Right lobe of liver (tissue), 4 donors: Measurements from ENCODE around the gene HCAR1.

Experiments
- CTCF ChIP-seq, 4 donors: fragments of 200-600 bp in 3 of 4; fragments of 450-650 bp in 1 of 4; IDR thresholded peaks; one replicate each; pipeline versions ENCODE4 v1.5.1 to v1.8.0; 2016 to 2022; ENCODE audit warnings: antibody characterized with exemption in 4 of 4, mild to moderate bottlenecking in 2 of 4
- POLR2A ChIP-seq: fragments of 450-650 bp; IDR thresholded peaks from one replicate; pipeline ENCODE4 v1.6.1; 2017; ENCODE audit warnings: antibody characterized with exemption, mild to moderate bottlenecking
- donor health status: DM: no; HTN: no; CAD: no.
- donor health status: DM: no; HTN: no; CAD: no.
- donor health status: DM: no; HTN: yes; CAD: no.

GRCh38 chr12:122687086-122687485, 43.6 kb downstream of the HCAR1 start:
- TF ChIP-seq CTCF (IDR thresholded peaks at IDR 0.05) (no peak), POLR2A (no peak)
